Posterior cingulate gyrus (tissue), 11 donors: ENCODE measurements around the gene METTL17.

Experiments
- DNase-seq, 10 donors: peaks; one replicate each; pipeline versions ENCODE4 v3.0.0 to v3.0.0-alpha.2; 2020 to 2021; ENCODE audit warnings: mixed read lengths in 3 of 10
- intact Hi-C: fragments of 100-400 bp; cut with DNase I; formaldehyde crosslinking; loops from one replicate; pipeline ENCODE4 v1.15.1; 2023

METTL17 gene

DNA sequence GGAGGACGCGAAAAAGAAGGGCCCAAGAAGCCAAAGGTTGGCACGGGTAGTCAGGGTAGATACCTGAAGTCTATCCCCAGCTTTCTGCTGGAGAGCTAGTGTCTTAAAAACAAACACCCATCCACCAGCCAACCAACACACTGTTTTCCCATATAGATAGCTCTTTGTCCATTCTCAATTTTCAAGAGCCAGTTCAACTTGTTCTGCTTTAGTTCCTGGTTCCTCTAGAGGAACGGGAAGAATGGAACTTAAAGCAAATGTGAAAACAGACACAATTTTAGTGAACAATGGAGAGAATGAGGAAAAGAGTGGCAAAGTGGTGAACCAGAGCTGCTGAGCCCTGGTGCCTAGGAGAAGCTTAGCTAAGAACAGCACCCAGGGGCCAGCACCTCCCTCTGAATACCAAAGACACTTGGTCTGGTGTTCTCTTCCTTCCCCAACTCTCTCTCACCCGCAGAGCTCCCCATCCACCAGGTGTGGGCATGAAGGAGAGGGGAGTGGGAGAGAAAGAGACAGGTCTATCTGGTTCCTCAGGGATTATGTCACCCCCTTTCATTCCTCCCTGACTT lies 31.3 kb downstream of the METTL17 start:
- intact Hi-C loops = no loop called here
- DNase-seq = peak in 1 of 10 donors; percentile 38

DNA sequence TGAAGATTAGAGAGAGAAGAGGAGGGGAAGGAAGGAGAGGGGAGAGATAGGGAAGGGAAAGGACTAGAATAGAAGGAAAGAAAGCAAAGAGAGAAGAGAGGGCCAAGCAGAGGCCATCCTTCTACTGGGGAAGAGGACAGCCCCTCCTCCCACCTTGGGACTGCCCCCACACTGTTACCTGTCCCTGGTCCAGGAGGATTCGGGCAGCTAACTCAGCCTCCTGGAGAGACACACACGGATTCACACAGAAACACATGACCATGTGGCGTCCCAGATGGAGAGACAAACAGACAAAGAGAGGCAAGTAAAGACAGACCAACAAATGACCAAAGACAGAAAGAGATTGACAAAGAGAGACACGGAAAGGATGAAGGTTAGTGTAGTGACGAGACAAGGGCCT lies 32.9 kb downstream of the METTL17 start:
- DNase-seq = peak in 1 of 10 donors; percentile 53
- intact Hi-C loops = no loop called here

DNA sequence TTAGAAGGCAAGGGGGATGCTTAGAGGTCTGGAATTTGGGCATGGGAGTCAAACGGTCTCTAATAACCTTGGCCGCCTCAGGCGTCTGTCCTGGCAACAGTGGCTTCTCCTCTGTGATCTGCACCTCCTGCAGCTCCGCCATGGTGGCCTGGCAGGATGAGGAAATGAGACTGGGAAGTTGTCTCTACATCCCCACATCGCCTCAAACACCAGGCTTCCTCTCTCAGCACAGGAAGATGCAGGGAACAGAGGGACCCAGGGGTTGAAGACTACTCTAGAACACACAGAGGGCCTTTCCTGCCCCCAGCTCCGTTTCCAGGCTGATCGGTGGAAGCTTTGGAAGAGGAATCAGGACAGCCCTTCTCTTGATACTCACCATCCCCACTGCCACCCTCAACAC lies 33.4 kb downstream of the METTL17 start:
- intact Hi-C loops = no loop called here
- peak in 2 of 10 donors; percentile 25 to 57 for DNase-seq

- no peak for DNase-seq
- intact Hi-C loops = no loop called here
These were observed 34.2 kb downstream of the METTL17 start for GRCh38 chr14:21023817-21024584.

DNA sequence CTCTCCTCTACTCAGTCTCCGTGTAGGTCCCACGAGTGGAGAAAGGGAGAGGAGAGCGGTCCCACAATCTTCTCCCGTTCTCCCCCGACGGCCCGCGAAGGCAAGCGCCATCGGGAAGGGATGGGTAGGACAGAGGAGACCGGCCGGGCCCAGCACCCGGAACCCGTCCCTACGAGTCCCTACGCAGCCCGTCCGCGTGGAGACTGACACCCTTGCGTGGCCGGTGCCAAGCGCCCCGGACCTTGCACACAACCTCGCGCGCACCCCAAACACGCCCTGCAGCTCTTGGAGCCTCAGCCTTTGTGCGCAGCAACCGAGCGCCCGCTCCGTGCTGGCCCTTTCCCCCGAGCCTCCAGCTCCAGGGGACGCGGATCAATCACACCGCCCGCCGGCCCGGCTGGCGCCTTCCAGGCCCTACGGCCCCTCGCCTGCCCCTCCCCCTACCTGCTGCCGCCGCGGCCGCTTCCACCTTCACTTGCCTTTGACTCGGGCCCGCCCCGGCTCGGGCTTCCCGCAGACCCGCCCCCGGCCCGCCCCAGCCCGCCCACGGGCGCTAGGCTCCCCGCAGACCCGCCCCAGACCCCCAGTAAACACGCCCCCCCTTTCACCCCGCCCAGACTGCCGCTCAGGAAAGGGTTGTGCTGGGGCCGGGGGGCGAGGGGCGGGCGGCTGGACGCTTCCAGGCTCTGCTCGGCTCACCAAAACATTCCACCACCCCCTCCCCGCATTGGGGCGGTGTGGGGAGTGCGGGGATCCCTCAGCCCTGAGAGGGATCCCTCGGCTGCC lies 35.0 kb downstream of the METTL17 start, which contains the start of gene NDRG2:
Gene NDRG2 (minus strand): TSS at position 477 of the 786 bp plus-strand sequence. CDS start 1,746 bp downstream, outside the sequence.
- intact Hi-C loops = loop anchor here (5.0 kb wide), 1 partner anchor 48 kb away; the partner anchor contains the start of gene ARHGEF40
- DNase-seq = peak; percentile 53 to 93 (median 68)

DNA sequence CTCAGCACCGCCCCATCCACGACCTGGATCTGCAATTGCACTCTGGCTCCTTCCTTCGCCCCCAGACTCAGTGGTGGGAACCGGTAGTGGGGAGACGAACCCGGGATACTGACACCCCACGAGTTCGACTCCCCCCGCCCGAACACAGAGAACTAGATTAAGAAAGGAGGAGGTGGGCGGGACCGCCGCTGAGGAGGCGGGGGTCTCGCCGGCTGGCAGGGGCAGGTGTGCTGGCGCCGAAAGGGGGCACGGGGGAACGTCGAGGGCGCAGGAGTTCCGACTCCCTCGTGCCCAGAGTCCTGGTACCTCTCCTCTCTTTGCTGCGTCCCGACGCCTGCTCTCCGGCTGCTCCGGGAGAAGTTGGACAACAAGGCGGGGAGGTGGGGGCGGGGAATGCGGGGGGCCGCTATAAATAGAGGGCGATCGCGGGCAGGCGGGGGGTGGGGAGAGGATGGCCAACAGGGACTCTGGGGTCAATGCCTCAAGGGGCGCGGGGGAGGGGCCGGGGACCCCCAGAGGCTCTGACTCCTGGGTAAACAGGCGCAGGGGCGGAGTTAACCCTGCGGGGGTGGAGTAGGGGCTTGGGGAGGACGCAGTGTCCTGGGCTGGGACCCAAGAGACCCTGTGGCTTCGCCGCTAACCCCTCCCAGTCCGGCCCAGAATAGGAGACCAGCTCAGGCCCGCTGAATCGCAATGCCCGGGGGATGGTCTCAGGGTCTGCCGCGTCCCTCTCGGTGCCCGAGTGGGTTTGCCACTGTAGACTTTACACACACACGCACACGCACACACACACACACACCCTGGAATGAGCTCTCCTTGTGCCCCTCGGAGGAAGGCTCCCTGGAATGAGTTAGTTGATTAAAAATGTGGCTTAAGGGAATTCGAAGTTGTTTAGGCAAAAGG lies 35.8 kb downstream of the METTL17 start:
- peak; percentile 71 to 94 (median 82) for DNase-seq
- intact Hi-C loops = loop anchor here (5.0 kb wide), 1 partner anchor 47 kb away; the partner anchor contains the start of gene ARHGEF40

DNA sequence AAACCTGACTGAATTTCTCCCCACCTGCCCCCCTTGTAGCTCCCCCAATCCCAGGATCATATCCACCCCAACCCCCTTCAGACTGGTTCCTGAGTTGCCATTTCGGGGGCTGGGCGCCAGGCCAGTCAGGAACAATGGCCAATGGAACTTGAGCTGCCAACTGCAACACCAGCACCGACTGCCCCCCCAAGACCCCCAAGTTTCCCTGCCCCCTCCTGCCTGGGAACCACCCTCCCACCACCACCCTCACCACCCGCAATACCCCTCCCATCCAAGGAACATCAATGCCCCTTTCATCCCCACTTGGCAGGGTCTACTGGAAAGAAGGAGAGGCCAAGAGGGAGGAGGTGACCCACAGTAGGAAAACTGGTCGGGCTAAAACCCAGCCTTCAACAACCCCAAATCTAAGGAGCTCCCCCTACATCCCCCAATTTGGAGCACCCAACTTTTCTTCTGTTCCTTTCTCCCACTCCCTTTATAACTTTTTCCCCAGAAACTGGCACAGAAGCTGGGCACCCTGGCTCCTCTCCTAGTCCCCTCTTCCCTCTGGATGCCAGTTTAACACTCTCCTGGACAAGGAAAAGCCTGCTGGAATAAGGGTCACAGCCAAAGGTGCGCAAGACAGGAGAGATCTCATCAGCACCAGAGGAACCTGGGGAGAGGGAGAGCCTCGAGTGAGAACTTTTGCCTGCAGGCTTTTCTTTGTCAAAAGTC lies 36.7 kb downstream of the METTL17 start:
- intact Hi-C loops = loop anchor here (5.0 kb wide), 1 partner anchor 46 kb away; the partner anchor contains the start of gene ARHGEF40
- peak; percentile 62 to 95 (median 78) for DNase-seq

- intact Hi-C loops = loop anchor here (5.0 kb wide), 1 partner anchor 45 kb away; the partner anchor contains the start of gene ARHGEF40
- no peak for DNase-seq
These were observed 37.2 kb downstream of the METTL17 start for GRCh38 chr14:21026988-21027315.

GRCh38 chr14:21029917-21030316 lies 40.1 kb downstream of the METTL17 start, which contains the start of gene TPPP2:
Gene TPPP2, plus strand, starts transcription at chr14:21030217. Its CDS starts 365 bp downstream, at chr14:21030582.
- peak in 1 of 10 donors; percentile 3 for DNase-seq
- intact Hi-C loops = loop anchor here (5.0 kb wide), 1 partner anchor 42 kb away; the partner anchor contains the start of gene ARHGEF40

DNA sequence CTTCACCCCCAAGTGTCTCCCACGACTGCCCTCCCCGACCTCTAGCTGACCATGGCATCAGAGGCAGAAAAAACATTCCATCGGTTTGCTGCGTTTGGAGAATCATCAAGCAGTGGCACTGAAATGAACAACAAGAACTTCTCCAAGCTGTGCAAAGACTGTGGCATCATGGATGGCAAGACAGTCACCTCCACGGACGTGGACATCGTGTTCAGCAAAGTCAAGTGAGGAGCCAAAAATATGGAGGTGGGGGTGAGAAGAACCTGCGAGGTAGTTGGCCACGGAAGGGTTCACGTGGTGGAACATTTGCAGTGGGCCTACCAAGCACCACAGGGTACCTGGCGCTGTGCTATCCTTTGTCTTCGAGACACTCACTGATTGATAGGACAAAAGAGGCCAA lies 40.8 kb downstream of the METTL17 start:
- DNase-seq = no peak
- intact Hi-C loops = no loop called here

DNA sequence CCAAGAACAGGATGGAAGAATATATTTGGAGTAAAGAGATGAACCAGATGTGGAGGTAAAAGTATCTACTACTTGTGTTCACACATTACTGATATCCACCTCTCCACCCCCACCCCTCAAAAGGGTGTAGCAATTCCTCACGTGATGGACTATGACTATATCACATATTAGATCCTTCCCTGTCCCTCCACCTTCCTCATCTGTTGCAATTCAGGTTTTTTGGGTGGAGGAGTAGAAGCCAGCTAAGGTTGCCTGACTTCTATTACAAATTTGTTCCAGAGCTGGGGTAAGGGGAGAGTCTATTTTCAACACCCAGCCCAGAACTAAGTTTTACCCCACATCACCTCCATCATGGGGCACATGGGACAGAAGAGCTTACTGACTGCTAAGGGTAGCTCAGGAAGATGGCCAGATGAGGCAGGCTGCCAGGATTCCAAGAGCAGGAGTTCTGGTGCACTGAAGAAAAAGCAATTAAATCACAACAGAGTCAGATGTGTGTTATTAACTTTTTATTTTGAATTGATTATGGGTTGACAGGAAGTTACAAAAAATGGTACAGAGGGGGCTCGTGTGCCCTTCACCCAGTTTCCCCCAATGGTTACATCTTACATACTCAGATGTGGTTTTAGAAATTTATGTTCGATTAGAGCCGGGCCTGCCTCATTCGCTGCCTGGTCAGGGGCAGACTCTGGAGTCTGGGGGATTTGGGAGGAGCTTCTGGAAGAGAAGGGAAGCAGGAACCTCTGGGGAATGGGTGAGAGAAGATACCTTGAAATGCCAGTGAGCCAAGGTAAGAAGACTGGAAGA lies 42.7 kb downstream of the METTL17 start:
- DNase-seq = no peak
- intact Hi-C loops = no loop called here

DNA sequence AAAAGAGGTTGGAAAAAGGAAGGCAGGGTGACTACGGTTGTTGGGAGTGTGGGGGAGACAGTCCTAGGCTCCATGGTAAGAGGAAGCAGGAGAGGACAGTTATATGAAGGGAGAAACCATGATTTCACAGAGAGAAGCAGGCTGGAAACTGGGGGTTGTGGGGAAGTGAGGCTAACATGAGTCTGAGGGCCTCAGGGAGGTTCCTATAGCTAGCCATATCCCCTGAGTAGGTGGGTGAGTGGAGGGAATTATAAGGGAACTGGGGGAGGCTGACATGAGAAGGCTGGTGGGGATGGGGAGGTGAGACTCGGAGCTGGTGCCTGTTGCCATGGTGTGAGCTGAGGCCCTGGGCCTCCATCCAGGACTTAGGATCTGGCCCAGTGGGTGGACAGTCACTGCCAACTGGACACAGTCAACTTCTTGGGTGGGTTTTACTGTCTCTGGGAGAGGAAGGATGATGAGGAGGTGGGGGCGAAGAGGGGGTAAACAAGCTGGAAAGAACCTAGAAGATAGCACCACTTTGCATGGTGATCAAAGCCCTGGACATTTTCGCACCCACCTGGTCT lies 43.4 kb downstream of the METTL17 start:
- intact Hi-C loops = no loop called here
- DNase-seq = no peak

- intact Hi-C loops = loop anchor here (5.0 kb wide), 1 partner anchor 62 kb away; no protein-coding TSS in a partner anchor
- no peak for DNase-seq
These were observed 44.9 kb downstream of the METTL17 start, which contains the start of gene RNASE13 for GRCh38 chr14:21034707-21035106. Gene RNASE13, minus strand, starts transcription at chr14:21034807. Its CDS starts 519 bp downstream, at chr14:21034288.

GRCh38 chr14:21036751-21037150 lies 47.0 kb downstream of the METTL17 start:
- DNase-seq = peak in 1 of 10 donors; percentile 12
- intact Hi-C loops = loop anchor here (5.0 kb wide), 1 partner anchor 64 kb away; no protein-coding TSS in a partner anchor

- no peak for DNase-seq
- intact Hi-C loops = loop anchor here (5.0 kb wide), 1 partner anchor 65 kb away; no protein-coding TSS in a partner anchor
These were observed 47.4 kb downstream of the METTL17 start for GRCh38 chr14:21037156-21037555.

DNA sequence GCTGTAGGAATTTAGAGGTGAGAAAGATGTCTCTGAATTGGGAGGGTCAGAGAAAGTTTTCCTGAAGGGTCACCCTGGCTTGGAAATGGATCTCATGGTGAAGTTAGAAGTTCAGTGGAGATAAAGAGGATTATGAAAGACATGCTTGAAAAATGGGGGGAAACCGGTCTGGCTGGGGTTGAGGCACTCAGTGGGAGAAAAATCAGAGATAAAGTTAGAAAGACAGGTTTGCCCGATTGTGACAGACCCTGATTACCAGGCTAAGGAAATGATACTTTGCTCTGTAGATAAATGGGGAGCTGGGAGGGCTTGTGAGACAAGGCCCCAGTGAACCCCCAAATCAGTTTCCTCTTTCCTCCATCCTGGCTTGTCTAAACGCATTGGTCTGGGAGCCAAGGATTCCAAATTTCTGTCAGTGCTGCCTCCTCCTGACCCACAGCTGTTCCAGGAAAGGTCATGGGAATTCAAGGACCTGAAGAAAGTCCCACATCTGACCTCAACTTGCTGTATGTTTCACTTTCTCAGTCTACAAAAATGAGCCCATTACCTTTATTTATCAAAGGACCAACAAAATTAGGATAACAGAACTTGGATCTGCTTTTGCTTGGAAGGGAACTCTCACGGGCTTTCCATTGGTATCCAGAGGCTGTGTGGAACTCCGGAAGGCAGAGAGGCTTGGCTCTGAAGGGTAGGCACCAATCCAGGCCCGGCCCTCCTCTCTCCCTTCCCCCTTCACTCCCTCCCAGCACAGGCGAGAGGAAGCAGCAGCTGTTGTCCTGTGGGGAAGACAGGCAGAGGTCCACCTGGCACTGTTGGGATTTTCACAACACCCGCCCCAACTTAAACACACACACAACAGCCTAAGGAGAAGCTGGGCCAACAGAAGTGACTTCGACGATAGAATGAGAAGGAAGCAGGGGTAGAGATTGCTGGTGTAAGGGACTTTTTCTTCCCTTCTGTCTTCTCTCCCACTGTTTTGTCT lies 49.0 kb downstream of the METTL17 start:
- DNase-seq = peak; percentile 73 to 97 (median 78)
- intact Hi-C loops = loop anchor here (1.0 to 5.0 kb wide), 2 partner anchors 66 kb away; no protein-coding TSS in a partner anchor
